Bronchial epithelial cell (primary cell): ENCODE results near the gene KDM6A. TPM values are rescaled to one million over a fixed set of nuclear protein-coding genes. Genes with fewer than 3 reads are reported as not detected.
"Not testable (repeated sequence)": the region's sequence is repeated elsewhere in the genome, so short reads cannot be mapped to it uniquely, and the experiment has no call there.

ENCODE experiments used
- DNase-seq: peaks from one replicate; pipeline ENCODE4 v3.0.0-alpha.2; 2010; ENCODE audit warnings: low read depth
- FAIRE-seq: peaks from 2 replicates; lab custom pipeline; 2011; peaks lifted over from hg19 to GRCh38; lab: Jason Lieb, UNC
- H3K27me3 ChIP-seq: 2 replicates; pipeline ENCODE4 v1.5.1; 2011; ENCODE audit warnings: low read length; ENCODE audit not compliant: control insufficient read depth, insufficient read depth
- H3K36me3 ChIP-seq: 2 replicates; pipeline ENCODE4 v1.5.1; 2011; ENCODE audit warnings: low read length; ENCODE audit not compliant: control insufficient read depth, insufficient read depth
- H3K4me3 ChIP-seq: 2 replicates; pipeline ENCODE4 v1.5.1; 2011; ENCODE audit warnings: mild to moderate bottlenecking, low read depth, low read length, control low read depth
- total RNA-seq: library from RNA; depleted of rRNA; stranded (reverse); fragments of >200 nt; gene quantifications from 2 replicates; pipeline ENCODE4 v1.2.1, GENCODE V29; 2014
- TF ChIP-seq, protein P1 (sequence below): IDR thresholded peaks from 2 replicates; pipeline ENCODE4 v1.5.1; 2011; ENCODE audit warnings: mild to moderate bottlenecking, moderate library complexity, low read length, control low read depth, inconsistent platforms; ENCODE audit not compliant: insufficient read depth, severe bottlenecking

KDM6A gene
- total RNA-seq, 1 donor from 2014 or later: 11.1 TPM

DNA sequence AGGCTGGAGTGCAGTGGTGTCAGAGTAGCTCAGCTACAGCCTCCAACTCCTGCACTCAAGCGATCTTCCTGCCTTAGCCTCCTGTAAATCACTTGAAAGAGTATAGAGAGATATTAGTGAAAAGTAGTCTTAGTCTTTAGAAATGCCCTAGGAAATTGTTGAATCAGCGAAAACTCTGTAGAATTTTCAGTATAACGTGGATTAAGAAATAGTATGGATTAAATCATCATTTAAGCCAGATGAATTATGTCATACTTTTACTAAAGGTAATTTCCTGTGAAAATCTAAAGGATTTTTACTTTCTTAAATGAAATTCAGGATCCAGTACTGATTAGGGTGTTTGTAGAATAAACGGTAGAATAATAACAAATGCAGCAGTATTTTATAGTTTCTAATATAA, 163.2 kb downstream of the KDM6A start:
- DNase-seq (no peak), FAIRE-seq (no peak)
- TF ChIP-seq, protein P1, sequence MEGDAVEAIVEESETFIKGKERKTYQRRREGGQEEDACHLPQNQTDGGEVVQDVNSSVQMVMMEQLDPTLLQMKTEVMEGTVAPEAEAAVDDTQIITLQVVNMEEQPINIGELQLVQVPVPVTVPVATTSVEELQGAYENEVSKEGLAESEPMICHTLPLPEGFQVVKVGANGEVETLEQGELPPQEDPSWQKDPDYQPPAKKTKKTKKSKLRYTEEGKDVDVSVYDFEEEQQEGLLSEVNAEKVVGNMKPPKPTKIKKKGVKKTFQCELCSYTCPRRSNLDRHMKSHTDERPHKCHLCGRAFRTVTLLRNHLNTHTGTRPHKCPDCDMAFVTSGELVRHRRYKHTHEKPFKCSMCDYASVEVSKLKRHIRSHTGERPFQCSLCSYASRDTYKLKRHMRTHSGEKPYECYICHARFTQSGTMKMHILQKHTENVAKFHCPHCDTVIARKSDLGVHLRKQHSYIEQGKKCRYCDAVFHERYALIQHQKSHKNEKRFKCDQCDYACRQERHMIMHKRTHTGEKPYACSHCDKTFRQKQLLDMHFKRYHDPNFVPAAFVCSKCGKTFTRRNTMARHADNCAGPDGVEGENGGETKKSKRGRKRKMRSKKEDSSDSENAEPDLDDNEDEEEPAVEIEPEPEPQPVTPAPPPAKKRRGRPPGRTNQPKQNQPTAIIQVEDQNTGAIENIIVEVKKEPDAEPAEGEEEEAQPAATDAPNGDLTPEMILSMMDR: no peak
- no peaks in the 10 kb centered on the region for H3K27me3 ChIP-seq
- no peaks in the 10 kb centered on the region for H3K36me3 ChIP-seq
- H3K4me3 ChIP-seq: no peak overlapping the region

DNA sequence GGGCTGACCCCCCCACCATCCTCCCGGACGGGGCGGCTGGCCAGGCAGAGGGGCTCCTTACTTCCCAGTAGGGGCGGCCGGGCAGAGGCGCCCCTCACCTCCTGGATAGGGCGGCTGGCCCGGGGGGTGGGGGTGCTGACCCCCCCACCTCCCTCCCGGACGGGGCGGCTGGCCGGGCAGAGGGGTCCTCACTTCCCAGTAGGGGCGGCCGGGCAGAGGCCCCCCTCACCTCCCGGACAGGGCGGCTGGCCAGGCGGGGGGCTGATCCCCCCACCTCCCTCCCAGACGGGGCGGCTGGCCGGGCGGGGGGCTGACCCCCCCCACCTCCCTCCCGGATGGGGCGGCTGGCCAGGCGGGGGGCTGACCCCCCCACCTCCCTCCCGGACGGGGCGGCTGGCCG, 167.1 kb downstream of the KDM6A start:
- not testable (repeated sequence) for DNase-seq, H3K27me3 ChIP-seq, H3K4me3 ChIP-seq, H3K36me3 ChIP-seq, FAIRE-seq

DNA sequence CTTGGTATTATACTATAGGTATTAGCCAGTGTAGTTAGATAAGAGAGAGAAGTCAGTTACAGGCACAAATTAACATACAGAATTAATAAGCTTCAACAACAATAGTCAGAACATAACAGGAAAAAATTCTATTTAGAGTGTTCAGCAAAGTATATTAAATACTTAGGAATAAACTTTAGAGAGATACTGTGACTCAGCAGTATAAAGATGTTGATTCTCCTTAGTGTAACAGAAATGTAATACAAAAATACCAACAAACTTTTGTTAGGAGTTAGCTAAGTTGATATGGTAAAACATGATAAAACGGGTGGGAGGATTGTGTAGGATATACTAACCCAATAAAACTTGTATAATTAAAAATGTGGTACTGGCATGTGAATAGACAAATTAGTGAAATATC, 173.4 kb downstream of the KDM6A start:
- no peaks in the 10 kb centered on the region for H3K27me3 ChIP-seq
- no peaks in the 10 kb centered on the region for H3K36me3 ChIP-seq
- DNase-seq: no peak
- TF ChIP-seq, protein P1: no peak
- H3K4me3 ChIP-seq: no peak overlapping the region
- FAIRE-seq: no peak

DNA sequence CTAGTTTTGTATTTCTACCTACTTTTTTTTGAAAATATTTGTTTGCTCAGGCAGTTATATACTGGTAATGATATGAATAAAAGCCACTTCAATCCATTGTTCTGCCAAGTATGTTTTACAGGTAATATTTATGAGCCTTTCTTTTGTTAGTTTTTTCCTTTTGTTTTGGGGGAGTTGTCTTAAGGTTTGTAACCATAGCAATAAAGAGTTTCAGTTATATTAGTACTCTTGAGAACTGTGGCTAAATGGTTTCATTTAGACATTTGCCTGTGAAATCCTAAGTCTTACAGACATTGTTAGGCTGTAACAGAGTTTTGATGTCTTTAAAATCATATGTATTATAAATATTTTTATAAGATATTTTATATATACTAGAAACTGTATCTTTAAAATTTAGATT, 177.6 kb downstream of the KDM6A start:
- FAIRE-seq: no peak
- TF ChIP-seq, protein P1: no peak
- Histone ChIP-seq H3K4me3 (no peak overlapping the region), H3K27me3 (no peaks in the 10 kb centered on the region), H3K36me3 (no peaks in the 10 kb centered on the region)
- no peak for DNase-seq

DNA sequence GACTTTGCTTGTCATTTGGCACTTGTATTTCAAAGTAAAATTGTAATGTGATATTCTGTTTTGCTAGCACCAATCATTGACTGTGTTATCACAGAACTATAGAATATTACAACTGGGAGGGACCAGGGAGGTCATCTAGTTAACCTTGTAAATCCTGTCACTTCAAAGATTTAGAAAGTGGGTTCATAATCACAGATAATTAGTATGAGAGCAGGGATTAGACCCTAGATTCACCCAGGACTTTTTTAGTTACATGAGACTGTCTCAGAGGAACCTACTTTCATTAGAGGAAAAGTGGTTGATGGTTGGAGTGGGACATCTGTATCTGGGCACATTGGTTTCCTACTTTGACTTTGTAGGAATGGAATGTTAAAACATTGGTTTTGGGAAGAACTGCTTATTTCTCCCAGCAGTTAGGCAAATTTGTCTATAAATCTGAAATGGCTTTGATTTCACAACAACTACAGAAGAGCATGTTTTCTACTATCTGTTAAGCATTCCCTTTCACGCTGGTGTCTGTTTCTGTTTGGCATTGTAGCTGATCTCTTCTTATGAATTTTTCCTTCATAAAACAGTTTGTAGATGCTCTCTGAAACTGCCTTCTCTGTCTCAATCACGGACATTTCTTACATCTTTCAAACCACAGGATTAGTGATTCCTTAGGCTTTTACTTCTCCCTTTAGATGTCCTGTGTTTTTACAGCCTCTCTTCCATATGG, 183.6 kb downstream of the KDM6A start:
- peaks cover 2% of the 10 kb centered on the region for H3K36me3 ChIP-seq
- H3K4me3 ChIP-seq: no peak overlapping the region
- TF ChIP-seq, protein P1: no peak
- DNase-seq: no peak
- FAIRE-seq: no peak
- no peaks in the 10 kb centered on the region for H3K27me3 ChIP-seq

DNA sequence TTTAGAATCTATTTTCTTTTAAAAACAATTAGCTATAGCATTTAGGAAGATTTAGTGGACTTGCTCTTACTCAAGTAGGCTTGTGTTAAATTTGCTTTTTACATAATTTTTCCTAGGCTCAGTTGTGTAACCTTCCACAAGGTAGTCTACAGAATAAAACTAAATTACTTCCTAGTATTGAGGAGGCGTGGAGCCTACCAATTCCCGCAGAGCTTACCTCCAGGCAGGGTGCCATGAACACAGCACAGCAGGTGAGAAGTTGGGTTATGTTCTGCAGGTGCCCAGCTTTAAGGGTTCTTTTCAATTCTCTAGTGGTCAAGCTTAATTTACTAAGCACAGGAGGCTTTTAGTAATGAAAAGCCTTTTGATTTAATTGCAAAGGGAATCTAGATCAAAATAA, 186.9 kb downstream of the KDM6A start:
- not testable (repeated sequence) for DNase-seq, H3K27me3 ChIP-seq, H3K36me3 ChIP-seq, FAIRE-seq, H3K4me3 ChIP-seq
